IMR-90 (cell line): Measurements from ENCODE around the gene VAV3. TPM values are rescaled to one million over a fixed set of nuclear protein-coding genes. Genes with fewer than 3 reads are reported as not detected.

ENCODE experiments used
- ATAC-seq: fragments of 200-7000 bp; cut with Tn5 transposase; 2 replicates; pipeline ENCODE4 v1.9.1; 2020; ENCODE audit warnings: low read depth, mild to moderate bottlenecking, moderate library complexity
- BruUV-seq: library from RNA; stranded (reverse); fragments of 400-500 nt; replicated peaks from 2 replicates; lab custom pipeline; 2021; lab: Mats Ljungman, UMichigan
- CTCF ChIA-PET: fragments of 300-600 bp; formaldehyde crosslinking; extraction: SDS; loops from one replicate; lab custom pipeline; 2021; ENCODE audit warnings: antibody characterized with exemption; lab: Yijun Ruan, JAX
- POLR2A ChIA-PET: fragments of 300-600 bp; sonication (Branson Sonifier 250); formaldehyde crosslinking; loops from one replicate; lab custom pipeline; 2022; ENCODE audit warnings: antibody characterized with exemption; ENCODE audit not compliant: unreplicated experiment; lab: Charles Lee
- DNase-seq: peaks from one replicate; pipeline ENCODE4 v3.0.0; 2013
- H2AFZ ChIP-seq: replicated peaks from 2 replicates; pipeline ENCODE3; 2013; ENCODE audit warnings: low read length, mild to moderate bottlenecking; ENCODE audit not compliant: poor library complexity
- H2AK5ac ChIP-seq: 2 replicates; pipeline ENCODE4 v1.6.1; 2013; ENCODE audit warnings: low read depth, low read length, inconsistent platforms
- H2AK9ac ChIP-seq: replicated peaks from 2 replicates; pipeline ENCODE3; 2013; ENCODE audit warnings: mild to moderate bottlenecking, low read depth, low read length, moderate library complexity; ENCODE audit not compliant: poor library complexity
- H2BK120ac ChIP-seq: 2 replicates; pipeline ENCODE4 v1.6.1; 2013; ENCODE audit warnings: low read depth, low read length, inconsistent platforms
- H2BK15ac ChIP-seq: 3 replicates; pipeline ENCODE4 v1.6.1; 2013; ENCODE audit warnings: low read depth, low read length, inconsistent platforms
- H2BK20ac ChIP-seq: 2 replicates; pipeline ENCODE4 v1.6.1; 2013; ENCODE audit warnings: low read depth, mild to moderate bottlenecking, inconsistent platforms, low read length, moderate library complexity
- H2BK5ac ChIP-seq: 2 replicates; pipeline ENCODE4 v1.6.1; 2013; ENCODE audit warnings: mild to moderate bottlenecking, low read depth, low read length, inconsistent platforms; ENCODE audit not compliant: poor library complexity, severe bottlenecking
- H3K14ac ChIP-seq: replicated peaks from 2 replicates; pipeline ENCODE4 v1.6.1; 2013; ENCODE audit warnings: low read depth, low read length, inconsistent platforms
- H3K18ac ChIP-seq: 2 replicates; pipeline ENCODE4 v1.6.1; 2013; ENCODE audit warnings: low read depth, low read length, control low read depth
- H3K23ac ChIP-seq: 2 replicates; pipeline ENCODE4 v1.6.1; 2013; ENCODE audit warnings: low read depth, low read length, inconsistent platforms
- H3K27ac ChIP-seq: 2 replicates; pipeline ENCODE4 v1.5.1; 2013; ENCODE audit warnings: mild to moderate bottlenecking, control low read depth, low read length; ENCODE audit not compliant: insufficient read depth
- H3K27me3 ChIP-seq: 2 replicates; pipeline ENCODE4 v1.6.1; 2013; ENCODE audit warnings: low read length; ENCODE audit not compliant: control insufficient read depth, insufficient read depth
- H3K36me3 ChIP-seq: 2 replicates; pipeline ENCODE4 v1.6.1; 2013; ENCODE audit warnings: low read length, mixed read lengths; ENCODE audit not compliant: control insufficient read depth, insufficient read depth
- H3K4ac ChIP-seq: 2 replicates; pipeline ENCODE4 v1.6.1; 2013; ENCODE audit warnings: low read depth, low read length, inconsistent platforms
- H3K4me1 ChIP-seq: 2 replicates; pipeline ENCODE4 v1.6.1; 2013; ENCODE audit warnings: low read length, mixed read lengths; ENCODE audit not compliant: control insufficient read depth, insufficient read depth
- H3K4me2 ChIP-seq: 2 replicates; pipeline ENCODE4 v1.6.1; 2013; ENCODE audit warnings: low read depth, mild to moderate bottlenecking, control low read depth, low read length, moderate library complexity
- H3K4me3 ChIP-seq: 2 replicates; pipeline ENCODE4 v1.5.1; 2013; ENCODE audit warnings: low read depth, mild to moderate bottlenecking, control low read depth, low read length, moderate library complexity; ENCODE audit not compliant: insufficient read depth
- H3K56ac ChIP-seq: 2 replicates; pipeline ENCODE4 v1.6.1; 2013; ENCODE audit warnings: low read length, inconsistent platforms; ENCODE audit not compliant: insufficient read depth; ENCODE audit errors: extremely low read depth
- H3K79me1 ChIP-seq, 2 experiments: 2 replicates each; pipeline ENCODE4 v1.6.1; 2013; ENCODE audit warnings: low read length in 2 of 2, inconsistent platforms in 1 of 2, low read depth in 1 of 2
- H3K9ac ChIP-seq: 2 replicates; pipeline ENCODE4 v1.6.1; 2013; ENCODE audit warnings: low read depth, low read length, control low read depth
- H3K9me1 ChIP-seq: 2 replicates; pipeline ENCODE4 v1.6.1; 2013; ENCODE audit warnings: low read length, inconsistent platforms; ENCODE audit not compliant: insufficient read depth
- H3K9me3 ChIP-seq: 2 replicates; pipeline ENCODE4 v1.6.1; 2013; ENCODE audit warnings: low read length; ENCODE audit not compliant: control insufficient read depth, insufficient read depth
- H4K20me1 ChIP-seq: 2 replicates; pipeline ENCODE4 v1.6.1; 2013; ENCODE audit warnings: low read length, inconsistent platforms; ENCODE audit not compliant: insufficient read depth
- H4K5ac ChIP-seq: 2 replicates; pipeline ENCODE4 v1.6.1; 2013; ENCODE audit warnings: mild to moderate bottlenecking, low read depth, low read length, control low read depth
- H4K8ac ChIP-seq, 2 experiments: 2 replicates each; pipeline ENCODE4 v1.6.1; 2013; ENCODE audit warnings: low read depth in 2 of 2, low read length in 2 of 2, control low read depth in 1 of 2, inconsistent platforms in 1 of 2
- H4K91ac ChIP-seq: 2 replicates; pipeline ENCODE4 v1.6.1; 2013; ENCODE audit warnings: low read depth, low read length, inconsistent platforms; ENCODE audit not compliant: insufficient read depth
- FOS ChIP-seq: fragments of 150-350 bp; IDR thresholded peaks from 2 replicates; pipeline ENCODE4 v1.6.1; 2016; ENCODE audit warnings: low read depth, low read length
- MAZ ChIP-seq: IDR thresholded peaks from 2 replicates; pipeline ENCODE4 v1.6.1; 2012; ENCODE audit warnings: low read depth, mild to moderate bottlenecking, low read length, improper control_type of control experiment, moderate library complexity, borderline replicate concordance
- MXI1 ChIP-seq: IDR thresholded peaks from 2 replicates; pipeline ENCODE4 v1.6.1; 2012; ENCODE audit warnings: low read depth, mild to moderate bottlenecking, low read length, moderate library complexity, borderline replicate concordance
- NFE2L2 ChIP-seq: fragments of 150-350 bp; IDR thresholded peaks from 2 replicates; pipeline ENCODE4 v1.6.1; 2016; ENCODE audit warnings: low read depth, mild to moderate bottlenecking, low read length
- RCOR1 ChIP-seq: IDR thresholded peaks from 2 replicates; pipeline ENCODE4 v1.6.1; 2012; ENCODE audit warnings: mild to moderate bottlenecking, low read length, improper control_type of control experiment; ENCODE audit not compliant: insufficient replicate concordance
- USF2 ChIP-seq: fragments of 150-350 bp; IDR thresholded peaks from 2 replicates; pipeline ENCODE4 v1.6.1; 2017; ENCODE audit warnings: mild to moderate bottlenecking, antibody characterized with exemption, low read length, low read depth
- WGBS, 2 experiments: methylation state at CpG; one replicate each; pipeline versions ENCODE4 v1.1.5 to v1.1.7; 2013; ENCODE audit warnings: missing lambda C conversion rate in 2 of 2; ENCODE audit not compliant: insufficient read length in 1 of 2; ENCODE audit errors: extremely low coverage in 2 of 2; 5-methylcytosine and 5-hydroxymethylcytosine counted together
- dilution Hi-C: fragments of 300-500 bp; cut with HindIII; formaldehyde crosslinking; loops from one replicate; pipeline ENCODE4 v1.14.3; 2018; ENCODE audit warnings: low sequenced_read_pairs; ENCODE audit not compliant: unreplicated experiment
- in situ Hi-C: fragments of 300-500 bp; cut with MboI; formaldehyde crosslinking; loops from 3 replicates; pipeline ENCODE4 v1.14.3; 2019; ENCODE audit warnings: low sequenced_read_pairs, inconsistent platforms, mixed read lengths
- intact Hi-C: fragments of 100-400 bp; cut with micrococcal nuclease; formaldehyde crosslinking; loops from 2 replicates; pipeline ENCODE4 v1.10.0; 2022
- polyA plus RNA-seq, 3 experiments: library from polyadenylated mRNA; depleted of rRNA; stranded (reverse); fragments of >200 nt; gene quantifications; 2 replicates each; pipeline ENCODE4 v1.2.3, GENCODE V29; 2012; ENCODE audit warnings: low replicate concordance in 1 of 3
- total RNA-seq: library from RNA; depleted of rRNA; stranded (reverse); fragments of >200 nt; gene quantifications from 2 replicates; pipeline ENCODE4 v1.2.3, GENCODE V29; 2012
- TF ChIP-seq, protein P1 (sequence below): fragments of 150-350 bp; IDR thresholded peaks from 2 replicates; pipeline ENCODE4 v1.6.1; 2016; ENCODE audit warnings: low read depth, mild to moderate bottlenecking, low read length, moderate library complexity, borderline replicate concordance

VAV3 gene
- total and polyA plus RNA-seq, 2 of the 4 experiments (the other 2 are of a cell fraction), result 0.12 to 0.18 TPM

- Histone ChIP-seq H3K27me3 (no peaks in the 10 kb centered on the region), H3K27ac (no peak overlapping the region), H3K18ac (no peak overlapping the region), H2BK5ac (no peak overlapping the region), H3K9me3 (no peaks in the 10 kb centered on the region), H2AFZ (no peak overlapping the region), H2AK5ac (no peak overlapping the region), H4K20me1 (no peaks in the 10 kb centered on the region), H2BK20ac (no peak overlapping the region), H3K14ac (no peak overlapping the region), H3K79me1 (no peaks in the 10 kb centered on the region), H3K4ac (no peak overlapping the region), H3K23ac (no peak overlapping the region), H3K9ac (no peak overlapping the region), H3K9me1 (no peaks in the 10 kb centered on the region), H4K8ac (no peak overlapping the region), H3K4me3 (no peak overlapping the region), H3K56ac (no peak overlapping the region), H4K5ac (no peak overlapping the region), H4K91ac (no peak overlapping the region), H2AK9ac (no peak overlapping the region), H2BK15ac (no peak overlapping the region), H2BK120ac (no peak overlapping the region), H3K4me2 (no peak overlapping the region), H3K4me1 (no peaks in the 10 kb centered on the region), H3K36me3 (no peaks in the 10 kb centered on the region)
- ChIA-PET POLR2A (no interaction called here), CTCF (no interaction called here)
- DNase-seq (no peak), ATAC-seq (no peak)
- dilution Hi-C loops, result no loop called here
- in situ Hi-C loops, result no loop called here
- TF ChIP-seq MXI1, result no peak
- TF ChIP-seq USF2, result no peak
- TF ChIP-seq NFE2L2, result no peak
- no peak for TF ChIP-seq RCOR1
- TF ChIP-seq MAZ, result no peak
- no peak for TF ChIP-seq FOS
- TF ChIP-seq, protein P1, sequence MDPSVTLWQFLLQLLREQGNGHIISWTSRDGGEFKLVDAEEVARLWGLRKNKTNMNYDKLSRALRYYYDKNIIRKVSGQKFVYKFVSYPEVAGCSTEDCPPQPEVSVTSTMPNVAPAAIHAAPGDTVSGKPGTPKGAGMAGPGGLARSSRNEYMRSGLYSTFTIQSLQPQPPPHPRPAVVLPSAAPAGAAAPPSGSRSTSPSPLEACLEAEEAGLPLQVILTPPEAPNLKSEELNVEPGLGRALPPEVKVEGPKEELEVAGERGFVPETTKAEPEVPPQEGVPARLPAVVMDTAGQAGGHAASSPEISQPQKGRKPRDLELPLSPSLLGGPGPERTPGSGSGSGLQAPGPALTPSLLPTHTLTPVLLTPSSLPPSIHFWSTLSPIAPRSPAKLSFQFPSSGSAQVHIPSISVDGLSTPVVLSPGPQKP, result no peak
- intact Hi-C loops, result no loop called here
- BruUV-seq, result no TSS peak
- WGBS, 2 experiments, result 34% methylated on average over 3 of the region's 3 CpGs; no CpG with 5 or more reads in 1 of the 2 experiments
Observed at GRCh38 chr1:107549152-107549810, 415.7 kb downstream of the VAV3 start.
